NOMO-1 treated with DMSO at 0.1 percent for 48 hours (cell line): Measurements from ENCODE around the gene TMEM8B.
"Not testable (repeated sequence)": the region's sequence is repeated elsewhere in the genome, so short reads cannot be mapped to it uniquely, and the experiment has no call there.

Experiments
- DNase-seq: peaks from one replicate; lab custom pipeline; 2025; ENCODE audit not compliant: unreplicated experiment; lab: John Stamatoyannopoulos, UW

Gene TMEM8B

GRCh38 chr9:35905912-35906679, 77.1 kb downstream of the TMEM8B start, which contains the start of gene HRCT1:
HRCT1 (plus strand) TSS chr9:35906202; CDS start chr9:35906288, 86 bp downstream.
- DNase-seq, result no peak

GRCh38 chr9:35906923-35907699, 78.1 kb downstream of the TMEM8B start:
- DNase-seq, result no peak

GRCh38 chr9:35907711-35908503, 78.9 kb downstream of the TMEM8B start:
- DNase-seq, result peak; percentile 22

- DNase-seq, result no peak
These were observed 79.6 kb downstream of the TMEM8B start for GRCh38 chr9:35908504-35909125.

- no peak for DNase-seq
These were observed 80.2 kb downstream of the TMEM8B start, which contains the start of gene SPAAR for GRCh38 chr9:35909274-35909673. SPAAR (plus strand) TSS chr9:35909490; CDS start chr9:35910464, 974 bp downstream.

- DNase-seq, result no peak
These were observed 80.9 kb downstream of the TMEM8B start for GRCh38 chr9:35909687-35910612.

GRCh38 chr9:35910613-35911359, 81.8 kb downstream of the TMEM8B start:
- DNase-seq, result peak; percentile 68

- no peak for DNase-seq
These were observed 82.7 kb downstream of the TMEM8B start for GRCh38 chr9:35911690-35912089.

- no peak for DNase-seq
These were observed 83.9 kb downstream of the TMEM8B start for GRCh38 chr9:35912791-35913400.

GRCh38 chr9:35913429-35913828, 84.4 kb downstream of the TMEM8B start:
- not testable (repeated sequence) for DNase-seq

GRCh38 chr9:35914301-35914807, 85.3 kb downstream of the TMEM8B start:
- no peak for DNase-seq
